ENCODE data around the gene SMAD3. TPM values are rescaled to one million over a fixed set of nuclear protein-coding genes. Genes with fewer than 3 reads are reported as not detected.
A peak's percentile ranks its signal among the peaks of the same experiment; 100 is the strongest.

Gene SMAD3
- total RNA-seq, 1 donor = 67.8 TPM

DNA sequence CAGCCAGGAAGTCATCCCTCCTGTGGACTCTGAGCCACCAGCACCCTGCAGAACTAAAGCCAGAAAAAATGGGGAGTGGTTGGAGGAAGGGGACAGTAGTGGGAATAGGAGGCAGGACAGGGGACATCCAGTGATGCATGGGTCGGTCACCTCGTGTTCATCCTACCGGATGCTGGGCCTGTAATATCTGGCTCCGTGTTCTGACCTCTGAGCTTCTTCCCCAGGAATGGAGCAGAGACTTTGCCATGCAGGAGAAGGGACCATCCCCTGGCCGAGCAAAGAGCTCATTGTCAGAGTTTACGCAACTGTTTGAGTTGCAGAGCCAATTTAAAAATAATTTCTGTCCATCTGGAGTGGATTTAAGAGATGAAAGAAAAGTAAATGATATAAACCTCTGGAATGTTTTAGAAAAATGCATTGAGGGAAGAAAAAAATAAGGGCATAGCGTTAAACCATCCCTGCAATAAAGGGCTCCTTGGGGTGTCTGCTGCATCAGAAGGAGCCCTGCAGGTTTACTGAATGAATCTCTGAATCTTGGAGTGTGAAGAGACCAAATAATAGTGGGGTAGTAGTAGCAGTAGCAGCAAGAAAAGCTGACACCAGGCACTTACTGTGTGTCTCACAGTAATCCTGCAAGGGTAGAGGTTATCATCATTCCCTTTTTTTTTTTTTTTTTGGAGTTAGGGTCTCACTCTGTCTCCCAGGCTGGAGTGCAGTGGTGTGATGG lies 118.2 kb downstream of the SMAD3 start:
- DNase-seq (ENCODE audit: low read depth) = peak; percentile 83
- H3K4me3 ChIP-seq (ENCODE audit: low read depth, low read length) = no peak overlapping the region
- TF ChIP-seq CTCF (IDR thresholded peaks at IDR 0.05; ENCODE audit: insufficient read depth, low read depth, low read length) = no peak

GRCh38 chr15:67184208-67184925 lies 119.0 kb downstream of the SMAD3 start:
- TF ChIP-seq CTCF (IDR thresholded peaks at IDR 0.05; ENCODE audit: insufficient read depth, low read depth, low read length) = no peak
- DNase-seq (ENCODE audit: low read depth) = no peak
- no peak overlapping the region for H3K4me3 ChIP-seq (ENCODE audit: low read depth, low read length)

GRCh38 chr15:67185051-67185450 lies 119.6 kb downstream of the SMAD3 start:
- no peak overlapping the region for H3K4me3 ChIP-seq (ENCODE audit: low read depth, low read length)
- TF ChIP-seq CTCF (IDR thresholded peaks at IDR 0.05; ENCODE audit: insufficient read depth, low read depth, low read length) = no peak
- no peak for DNase-seq (ENCODE audit: low read depth)

DNA sequence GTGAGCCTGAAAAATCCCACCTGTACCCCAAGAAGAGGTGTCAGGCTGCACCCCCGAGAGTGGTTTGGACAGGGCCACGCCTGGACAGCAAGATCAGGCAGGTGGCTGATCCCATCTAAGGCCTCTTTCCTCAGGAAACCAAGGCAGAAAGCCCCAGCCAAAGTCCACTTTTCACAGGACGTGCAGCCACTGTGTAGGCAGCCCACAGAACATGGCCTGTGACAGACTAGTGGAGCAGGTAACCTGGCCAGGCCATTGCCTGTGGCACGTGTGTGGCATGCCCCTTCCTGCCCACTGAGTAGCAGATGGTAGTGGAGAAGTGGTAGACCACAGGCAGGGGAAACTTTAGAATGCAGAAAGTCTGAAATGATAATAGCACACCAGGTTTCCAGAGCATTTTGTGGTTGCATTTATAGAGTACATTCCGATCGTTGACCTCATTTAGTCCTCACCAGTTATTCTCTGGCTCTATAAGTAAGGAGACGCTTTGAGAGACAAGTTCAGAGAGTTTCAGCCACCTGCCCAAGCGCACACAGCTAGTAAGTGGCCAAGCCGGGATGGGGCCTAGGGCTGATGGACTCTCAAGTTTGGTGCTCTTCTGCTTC lies 120.3 kb downstream of the SMAD3 start:
- peak; percentile 89 for DNase-seq (ENCODE audit: low read depth)
- H3K4me3 ChIP-seq (ENCODE audit: low read depth, low read length) = no peak overlapping the region
- TF ChIP-seq CTCF (IDR thresholded peaks at IDR 0.05; ENCODE audit: insufficient read depth, low read depth, low read length) = no peak

DNA sequence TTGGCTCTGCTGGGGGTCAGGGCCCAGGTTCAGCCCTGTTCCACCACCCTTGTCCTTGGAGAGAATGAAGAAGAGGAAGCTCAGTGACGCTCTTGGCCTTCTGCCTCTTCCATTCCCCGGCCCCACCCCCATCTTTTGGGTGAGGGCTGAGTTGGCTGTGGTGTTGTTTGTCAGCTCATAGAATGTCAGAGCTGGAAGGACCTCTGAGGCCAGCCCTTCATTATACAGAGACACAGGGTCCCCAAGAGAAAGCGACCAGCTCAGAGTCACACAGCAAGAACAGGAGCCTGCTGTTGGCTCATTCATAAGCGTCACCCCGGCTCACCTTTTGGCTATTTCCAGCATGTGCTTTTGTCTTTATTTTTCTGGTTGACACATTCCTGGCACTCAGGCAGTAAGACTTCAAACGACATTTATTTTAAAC lies 120.8 kb downstream of the SMAD3 start:
- H3K4me3 ChIP-seq (ENCODE audit: low read depth, low read length) = no peak overlapping the region
- no peak for TF ChIP-seq CTCF (IDR thresholded peaks at IDR 0.05; ENCODE audit: insufficient read depth, low read depth, low read length)
- DNase-seq (ENCODE audit: low read depth) = no peak

- H3K4me3 ChIP-seq (ENCODE audit: low read depth, low read length) = no peak overlapping the region
- TF ChIP-seq CTCF (IDR thresholded peaks at IDR 0.05; ENCODE audit: insufficient read depth, low read depth, low read length) = no peak
- no peak for DNase-seq (ENCODE audit: low read depth)
Measured at GRCh38 chr15:67186688-67187087, 121.3 kb downstream of the SMAD3 start.
